DMS79 (cell line): ENCODE measurements around the gene B3GAT2.

Experiments used
- DNase-seq: peaks from one replicate; lab custom pipeline; 2025; lab: John Stamatoyannopoulos, UW

B3GAT2 gene

GRCh38 chr6:70900047-70900446, 56.8 kb downstream of the B3GAT2 start:
- DNase-seq: no peak

GRCh38 chr6:70894001-70894400, 62.9 kb downstream of the B3GAT2 start:
- no peak for DNase-seq

DNA sequence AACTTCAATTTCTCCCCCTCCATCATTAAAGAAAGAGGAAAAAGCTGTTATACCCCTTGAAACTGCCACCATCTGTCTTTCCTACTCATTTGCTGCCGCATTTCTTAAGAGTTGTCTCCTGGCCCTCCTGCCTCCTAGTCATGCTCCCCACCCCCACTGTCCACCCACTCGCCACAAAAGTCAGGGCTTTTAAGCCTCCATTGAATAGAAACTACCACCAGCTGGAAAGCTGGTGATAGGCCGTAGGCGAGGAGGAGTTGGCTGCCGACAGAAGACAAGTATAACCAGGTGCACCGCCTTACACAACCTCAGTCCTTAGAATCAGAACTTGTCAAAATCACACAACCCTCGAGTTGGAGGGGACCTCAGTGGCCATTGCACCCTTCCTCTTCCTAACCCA, 67.6 kb downstream of the B3GAT2 start:
- DNase-seq: no peak

- DNase-seq: no peak
These were observed 70.2 kb downstream of the B3GAT2 start for GRCh38 chr6:70886661-70887060.

- DNase-seq: no peak
These were observed 70.8 kb downstream of the B3GAT2 start for GRCh38 chr6:70886071-70886470.

DNA sequence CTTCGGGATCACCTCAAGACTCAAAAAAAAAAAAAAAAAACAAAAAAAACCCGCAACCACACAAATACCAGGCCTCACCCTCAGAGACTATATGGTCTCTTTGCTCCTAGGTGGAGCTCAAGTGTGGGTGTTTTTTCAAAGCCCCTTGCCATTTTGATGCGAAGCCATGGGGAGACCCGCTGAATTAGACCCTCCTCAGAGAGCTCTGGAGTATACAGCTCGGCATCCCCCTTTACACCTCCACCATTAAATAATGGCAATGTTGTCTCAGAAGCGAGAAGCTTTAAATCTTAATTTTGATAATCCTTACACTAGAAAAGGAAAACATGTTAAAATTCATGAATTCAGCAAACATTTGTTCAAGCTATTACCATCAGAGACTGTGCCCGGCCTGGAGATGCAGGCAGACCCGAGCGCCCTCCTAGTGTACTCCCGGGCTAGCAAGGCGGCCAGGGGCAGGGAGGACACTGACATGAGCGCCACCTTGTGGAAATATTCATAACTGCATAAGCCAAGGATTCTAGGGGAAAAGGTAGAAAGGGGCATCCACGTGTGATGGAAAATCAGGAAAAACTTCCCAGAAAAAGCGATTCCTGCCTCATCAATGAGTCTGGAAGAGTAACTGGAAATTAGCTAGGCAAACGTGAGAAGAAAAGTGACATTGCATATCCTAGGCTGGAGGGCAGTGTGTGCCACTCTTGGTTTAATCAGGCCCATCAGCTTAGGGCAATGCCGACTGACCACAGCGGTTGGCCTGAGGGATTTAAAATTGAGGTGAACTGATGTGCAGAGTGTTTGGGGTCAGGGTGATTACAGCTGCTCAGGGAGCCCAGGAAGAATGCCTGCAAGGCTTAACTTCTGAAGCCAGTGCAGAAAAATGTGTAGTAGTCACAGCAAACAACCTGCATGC, 72.5 kb downstream of the B3GAT2 start:
- peak; percentile 21 for DNase-seq

GRCh38 chr6:70879496-70879895, 77.4 kb downstream of the B3GAT2 start:
- DNase-seq: no peak

- DNase-seq: no peak
These were observed 82.5 kb downstream of the B3GAT2 start for GRCh38 chr6:70874181-70874913.

GRCh38 chr6:70872469-70872868, 84.4 kb downstream of the B3GAT2 start:
- no peak for DNase-seq

DNA sequence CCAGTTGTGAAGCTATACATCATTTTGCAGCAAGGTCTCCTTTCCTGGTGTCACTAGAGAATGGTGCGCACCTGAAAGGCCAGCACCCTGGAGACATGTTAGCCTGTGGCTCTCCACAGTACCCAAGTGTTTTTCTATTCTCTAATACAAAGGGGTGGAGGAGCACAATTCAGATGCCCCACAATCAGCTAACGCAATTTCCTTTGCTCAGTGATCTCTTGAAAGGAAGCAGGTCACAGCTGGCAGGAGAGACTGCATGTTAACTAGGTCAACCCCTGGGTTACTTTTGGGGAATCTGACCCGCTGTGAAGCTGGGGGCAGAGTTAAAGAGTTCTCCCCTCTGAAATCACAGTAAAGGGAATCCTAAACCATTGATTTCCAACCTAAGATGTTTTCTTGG, 92.5 kb downstream of the B3GAT2 start:
- no peak for DNase-seq

GRCh38 chr6:70863343-70863742, 93.5 kb downstream of the B3GAT2 start:
- DNase-seq: no peak

GRCh38 chr6:70860920-70861319, 95.9 kb downstream of the B3GAT2 start:
- DNase-seq: no peak

GRCh38 chr6:70860045-70860444, 96.8 kb downstream of the B3GAT2 start:
- DNase-seq: no peak

DNA sequence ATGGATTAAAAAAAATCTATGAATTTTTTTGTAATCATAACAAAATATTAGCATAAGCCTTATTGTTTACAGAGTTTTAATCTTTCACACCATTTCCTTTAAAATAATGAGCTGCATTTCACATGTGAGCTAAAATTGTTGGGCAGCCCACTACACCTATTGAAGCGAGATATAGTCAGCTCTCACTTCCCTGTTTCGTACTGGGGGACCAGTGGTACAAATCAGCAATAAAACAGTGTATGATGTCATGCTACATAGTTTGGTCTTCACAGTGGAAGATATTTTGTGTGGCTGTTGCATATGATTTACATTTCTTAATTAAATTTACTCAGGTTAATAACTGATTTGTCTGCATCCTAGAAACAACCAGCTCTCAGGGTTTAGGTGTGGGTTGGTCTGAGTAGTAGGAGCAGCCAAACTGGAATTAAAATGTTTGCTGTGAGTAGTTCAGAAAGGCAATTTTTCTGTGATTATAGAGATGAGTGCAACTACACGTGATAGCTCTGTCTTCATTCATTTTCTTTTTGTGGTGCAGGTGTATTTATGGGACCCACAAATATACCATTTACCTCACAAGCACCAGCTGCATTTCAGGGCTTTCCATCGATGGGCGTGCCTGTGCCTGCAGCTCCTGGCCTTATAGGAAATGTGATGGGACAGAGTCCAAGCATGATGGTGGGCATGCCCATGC, 99.3 kb downstream of the B3GAT2 start:
- no peak for DNase-seq

GRCh38 chr6:70852667-70853246, 104.1 kb downstream of the B3GAT2 start:
- no peak for DNase-seq

- DNase-seq: no peak
These were observed 107.4 kb downstream of the B3GAT2 start for GRCh38 chr6:70849348-70850069.

GRCh38 chr6:70847106-70848084, 109.5 kb downstream of the B3GAT2 start:
- no peak for DNase-seq

DNA sequence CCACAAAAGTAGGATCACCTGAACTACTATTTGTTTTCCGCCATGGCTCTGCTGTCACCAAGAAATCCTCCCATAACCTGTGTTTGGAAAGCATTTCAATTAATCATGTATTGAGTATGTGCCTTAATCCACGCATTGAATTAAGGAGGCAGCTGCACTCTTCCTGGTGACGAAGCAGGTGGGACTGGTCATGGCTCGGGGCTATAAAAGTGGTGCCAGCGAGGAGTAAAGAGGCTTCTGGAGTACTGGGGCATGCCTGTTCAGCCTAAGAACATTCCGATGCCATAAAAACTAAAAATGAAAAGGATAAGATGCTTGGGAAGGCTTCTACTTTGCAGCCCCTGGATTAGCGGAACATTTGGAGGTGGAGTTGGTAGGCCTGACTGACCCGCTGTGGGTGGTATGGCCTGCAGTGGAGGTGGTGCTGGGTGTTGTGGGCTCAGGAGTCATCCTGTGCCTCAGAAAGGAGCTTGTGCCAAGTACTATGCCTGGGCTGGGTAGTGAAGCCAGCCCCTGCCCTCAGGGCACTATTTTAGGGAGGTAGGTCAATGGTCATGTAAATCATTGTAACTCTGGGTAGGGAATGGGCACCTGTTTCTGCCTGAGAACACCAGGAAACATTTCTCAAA, 110.5 kb downstream of the B3GAT2 start:
- peak; percentile 29 for DNase-seq

DNA sequence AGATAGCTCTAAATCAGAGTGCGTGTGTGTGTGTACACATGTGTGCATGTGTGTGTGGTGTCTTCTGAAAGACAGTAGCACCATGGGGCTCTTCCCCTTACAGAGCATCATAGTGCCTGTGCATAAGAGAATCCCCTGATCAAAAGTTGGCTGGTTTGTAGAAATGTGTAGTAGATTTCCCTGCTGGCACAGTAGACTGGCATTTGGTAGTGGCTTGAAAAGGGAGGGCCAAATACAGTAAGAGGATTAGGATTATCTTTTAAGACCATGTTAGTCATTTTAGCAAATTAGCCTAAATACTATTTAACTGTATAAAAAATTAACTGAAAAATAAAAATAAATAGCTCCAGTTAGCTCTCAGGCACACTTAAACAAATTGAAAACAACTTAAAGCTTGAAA, 112.6 kb downstream of the B3GAT2 start:
- DNase-seq: no peak
